Activated CD8-positive, alpha-beta T cell treated with anti-CD3 and anti-CD28 coated beads for 36 hours (primary cell): Measurements from ENCODE around the gene RAD50. TPM values are rescaled to one million over a fixed set of nuclear protein-coding genes. Genes with fewer than 3 reads are reported as not detected.
"Not testable (repeated sequence)": the region's sequence is repeated elsewhere in the genome, so short reads cannot be mapped to it uniquely, and the experiment has no call there.

Source experiments
- ATAC-seq: fragments of 200-7000 bp; cut with Tn5 transposase; one replicate; pipeline ENCODE4 v1.10.0; 2021; ENCODE audit warnings: mild to moderate bottlenecking, moderate library complexity
- CTCF ChIA-PET: fragments of 350-600 bp; sonication (Branson Sonifier 250); formaldehyde crosslinking; loops from one replicate; lab custom pipeline; 2021; ENCODE audit warnings: antibody characterized with exemption; lab: Charles Lee
- POLR2A ChIA-PET: fragments of 350-600 bp; sonication (Branson Sonifier 250); formaldehyde crosslinking; loops from one replicate; lab custom pipeline; 2021; ENCODE audit warnings: antibody characterized with exemption; lab: Charles Lee
- DNase-seq: peaks from one replicate; pipeline ENCODE4 v3.0.0-alpha.2; 2020
- H3K27ac Mint-ChIP-seq: one replicate; pipeline ENCODE4 v1.8.0; 2021; ENCODE audit warnings: mild to moderate bottlenecking, mixed read lengths
- H3K27me3 Mint-ChIP-seq: one replicate; pipeline ENCODE4 v1.8.0; 2021; ENCODE audit warnings: mixed read lengths
- H3K36me3 Mint-ChIP-seq: one replicate; pipeline ENCODE4 v1.8.0; 2021; ENCODE audit warnings: low read depth, mixed read lengths
- H3K4me1 Mint-ChIP-seq: one replicate; pipeline ENCODE4 v1.8.0; 2021; ENCODE audit warnings: low read depth, mixed read lengths
- H3K4me3 Mint-ChIP-seq: one replicate; pipeline ENCODE4 v1.8.0; 2021; ENCODE audit warnings: mild to moderate bottlenecking, moderate library complexity, mixed read lengths
- H3K9me3 Mint-ChIP-seq: one replicate; pipeline ENCODE4 v1.8.0; 2021; ENCODE audit warnings: mixed read lengths
- CTCF ChIP-seq: fragments of 200-600 bp; IDR thresholded peaks from one replicate; pipeline ENCODE4 v1.8.0; 2022; ENCODE audit warnings: antibody characterized with exemption, mild to moderate bottlenecking
- intact Hi-C: fragments of 100-400 bp; cut with micrococcal nuclease; formaldehyde crosslinking; loops from one replicate; pipeline ENCODE4 v1.10.0; 2022
- total RNA-seq, 2 experiments: library from RNA; stranded (reverse); gene quantifications; one replicate each; pipeline ENCODE4 v1.2.3, GENCODE V29; 2021

RAD50 gene
- total RNA-seq, 2 experiments from 2014 or later: 46.4 to 48.9 TPM

GRCh38 chr5:132576123-132576522 lies 19.3 kb downstream of the RAD50 start:
- no peak overlapping the region for H3K27ac Mint-ChIP-seq
- ATAC-seq: no peak
- intact Hi-C loops: no loop called here

GRCh38 chr5:132584560-132584959 lies 27.8 kb downstream of the RAD50 start:
- H3K4me3 Mint-ChIP-seq, H3K4me1 Mint-ChIP-seq, H3K27me3 Mint-ChIP-seq, ATAC-seq, intact Hi-C loops, DNase-seq, POLR2A ChIA-PET, H3K9me3 Mint-ChIP-seq, H3K27ac Mint-ChIP-seq: not testable (repeated sequence)
- H3K36me3 Mint-ChIP-seq: peaks cover 49% of the 10 kb centered on the region
- CTCF ChIA-PET: interaction anchor here (0.9 kb wide), 1 partner anchor 15 kb away, joined by 4 read pairs; no protein-coding TSS in a partner anchor

More at GRCh38 chr5:132576123-132576522, 19.3 kb downstream of the RAD50 start:
- no peak for TF ChIP-seq CTCF
- Mint-ChIP-seq H3K4me1 (peaks cover 18% of the 10 kb centered on the region), H3K4me3 (no peak overlapping the region), H3K9me3 (no peaks in the 10 kb centered on the region), H3K27me3 (no peaks in the 10 kb centered on the region), H3K36me3 (peaks cover 61% of the 10 kb centered on the region)
- DNase-seq: no peak
- POLR2A ChIA-PET: interaction anchor here (0.7 kb wide), 1 partner anchor 1996 kb away, joined by 3 read pairs; no protein-coding TSS in a partner anchor
- CTCF ChIA-PET: interaction anchor here (0.8 kb wide), 1 partner anchor 10 kb away, joined by 3 read pairs; no protein-coding TSS in a partner anchor

GRCh38 chr5:132586063-132586462 lies 29.3 kb downstream of the RAD50 start:
- ATAC-seq: no peak
- H3K4me3 Mint-ChIP-seq: no peak overlapping the region
- ChIA-PET POLR2A (no interaction called here), CTCF (interaction anchor here (0.7 to 1.5 kb wide), 4 partner anchors 10 to 235 kb away, joined by 3 to 4 read pairs (median 3); no protein-coding TSS in a partner anchor)
- TF ChIP-seq CTCF: no peak
- no peak overlapping the region for H3K27ac Mint-ChIP-seq
- DNase-seq: no peak
- intact Hi-C loops: no loop called here
- no peaks in the 10 kb centered on the region for H3K4me1 Mint-ChIP-seq
- no peaks in the 10 kb centered on the region for H3K9me3 Mint-ChIP-seq
- H3K36me3 Mint-ChIP-seq: peaks cover 52% of the 10 kb centered on the region
- H3K27me3 Mint-ChIP-seq: no peaks in the 10 kb centered on the region

- POLR2A ChIA-PET: interaction anchor here (0.7 kb wide), 1 partner anchor 12 kb away, joined by 3 read pairs; no protein-coding TSS in a partner anchor
- no peak for TF ChIP-seq CTCF
- H3K9me3 Mint-ChIP-seq: no peaks in the 10 kb centered on the region
- DNase-seq (no peak), ATAC-seq (no peak)
- intact Hi-C loops: no loop called here
- H3K36me3 Mint-ChIP-seq: peaks cover 49% of the 10 kb centered on the region
- H3K27me3 Mint-ChIP-seq: no peaks in the 10 kb centered on the region
- H3K4me1 Mint-ChIP-seq: no peaks in the 10 kb centered on the region
- CTCF ChIA-PET: interaction anchor here (1.0 to 1.2 kb wide), 5 partner anchors 9 to 236 kb away, joined by 3 to 4 read pairs (median 3); no protein-coding TSS in a partner anchor
- H3K4me3 Mint-ChIP-seq: no peak overlapping the region
- no peak overlapping the region for H3K27ac Mint-ChIP-seq
These were observed 32.7 kb downstream of the RAD50 start for GRCh38 chr5:132589467-132589866.

GRCh38 chr5:132591145-132591544 lies 34.4 kb downstream of the RAD50 start:
- no peak for TF ChIP-seq CTCF
- ATAC-seq: no peak
- DNase-seq: peak; percentile 8
- peaks cover 46% of the 10 kb centered on the region for H3K36me3 Mint-ChIP-seq
- POLR2A ChIA-PET: interaction anchor here (0.7 to 1.0 kb wide), 2 partner anchors 23 to 299 kb away, joined by 3 to 5 read pairs; no protein-coding TSS in a partner anchor
- no peaks in the 10 kb centered on the region for H3K4me1 Mint-ChIP-seq
- CTCF ChIA-PET: interaction anchor here (0.8 to 1.7 kb wide), 5 partner anchors 14 to 229 kb away, joined by 3 to 5 read pairs (median 4); no protein-coding TSS in a partner anchor
- H3K27ac Mint-ChIP-seq: no peak overlapping the region
- intact Hi-C loops: no loop called here
- no peak overlapping the region for H3K4me3 Mint-ChIP-seq
- H3K9me3 Mint-ChIP-seq: no peaks in the 10 kb centered on the region
- no peaks in the 10 kb centered on the region for H3K27me3 Mint-ChIP-seq
